SIG-M5 treated with dmso at 0.1 percent for 504 hours (cell line): ENCODE results near the gene SMTN.
"Not testable (repeated sequence)": the region's sequence is repeated elsewhere in the genome, so short reads cannot be mapped to it uniquely, and the experiment has no call there.

Experiments used
- DNase-seq: peaks from one replicate; lab custom pipeline; 2025; ENCODE audit not compliant: unreplicated experiment; lab: John Stamatoyannopoulos, UW

Gene SMTN

GRCh38 chr22:31080848-31081649 lies at the start of gene SMTN:
SMTN (plus strand) TSS chr22:31081318; CDS start chr22:31083259, 1,941 bp downstream.
- peak; percentile 78 for DNase-seq

- peak; percentile 25 for DNase-seq
Measured at GRCh38 chr22:31036671-31037550, 44.2 kb upstream of the SMTN start.

DNA sequence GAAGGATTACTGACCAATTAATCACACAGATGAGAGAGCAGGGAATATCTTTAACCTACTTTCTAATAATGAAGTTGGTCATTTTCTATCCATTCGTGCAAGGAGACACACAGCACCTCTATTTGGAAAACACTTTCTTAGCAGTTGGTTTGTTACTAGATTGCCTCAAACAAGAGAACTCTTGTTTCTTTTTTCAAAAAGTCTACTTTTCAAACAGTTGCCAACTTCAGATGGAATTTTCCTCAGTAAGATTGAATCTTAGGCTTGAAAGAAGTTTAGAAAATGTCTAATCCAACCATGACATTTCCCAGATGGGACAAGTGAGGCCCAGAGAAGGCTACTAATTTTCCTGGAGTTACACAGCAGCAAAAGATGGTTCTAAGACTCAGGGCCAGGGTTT lies 42.4 kb upstream of the SMTN start:
- no peak for DNase-seq

DNA sequence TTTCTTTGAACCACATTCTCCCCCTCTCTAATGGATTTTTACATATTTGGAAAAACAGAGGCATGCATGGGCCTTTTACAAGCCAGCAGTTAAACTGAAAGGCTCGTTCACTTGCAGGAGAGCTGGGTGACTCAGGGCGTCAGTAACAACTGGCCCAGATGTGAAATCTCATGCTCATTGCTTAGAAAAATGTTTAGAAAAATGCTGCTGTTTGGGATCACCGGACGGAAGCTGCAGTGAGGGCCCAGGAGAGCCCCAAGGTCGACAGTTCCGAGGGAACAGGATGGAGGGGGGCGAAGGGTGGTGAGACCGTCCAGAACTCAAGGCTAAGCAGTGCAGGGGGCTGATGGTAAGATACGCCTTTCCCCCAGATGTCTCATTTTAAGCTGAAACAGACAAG lies 41.7 kb upstream of the SMTN start:
- no peak for DNase-seq

GRCh38 chr22:31040542-31041398 lies 40.3 kb upstream of the SMTN start:
- no peak for DNase-seq

- no peak for DNase-seq
Measured at GRCh38 chr22:31044262-31044861, 36.8 kb upstream of the SMTN start.

- DNase-seq, result no peak
Measured at GRCh38 chr22:31045900-31046538, 35.1 kb upstream of the SMTN start.

- DNase-seq, result no peak
Measured at GRCh38 chr22:31046539-31047226, 34.4 kb upstream of the SMTN start.

DNA sequence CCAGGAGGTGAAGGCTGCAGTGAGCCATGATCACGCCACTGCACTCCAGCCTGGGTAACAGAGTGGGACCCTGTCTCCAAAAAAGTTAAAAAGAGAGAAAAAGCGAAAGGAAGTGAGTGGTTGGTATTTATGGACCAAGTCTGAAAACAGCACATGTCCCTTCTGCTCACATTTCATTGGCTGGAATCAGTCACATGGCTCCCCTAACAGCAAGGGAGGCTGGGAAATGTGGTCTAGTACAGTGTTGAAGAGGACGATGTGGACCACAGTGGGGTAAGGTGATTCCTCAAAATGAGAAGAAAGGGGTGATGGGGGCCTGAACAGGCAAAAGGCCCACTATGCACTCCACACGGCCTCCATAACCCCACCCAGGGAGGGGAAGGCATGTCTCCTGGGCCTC lies 32.5 kb upstream of the SMTN start:
- DNase-seq, result no peak

DNA sequence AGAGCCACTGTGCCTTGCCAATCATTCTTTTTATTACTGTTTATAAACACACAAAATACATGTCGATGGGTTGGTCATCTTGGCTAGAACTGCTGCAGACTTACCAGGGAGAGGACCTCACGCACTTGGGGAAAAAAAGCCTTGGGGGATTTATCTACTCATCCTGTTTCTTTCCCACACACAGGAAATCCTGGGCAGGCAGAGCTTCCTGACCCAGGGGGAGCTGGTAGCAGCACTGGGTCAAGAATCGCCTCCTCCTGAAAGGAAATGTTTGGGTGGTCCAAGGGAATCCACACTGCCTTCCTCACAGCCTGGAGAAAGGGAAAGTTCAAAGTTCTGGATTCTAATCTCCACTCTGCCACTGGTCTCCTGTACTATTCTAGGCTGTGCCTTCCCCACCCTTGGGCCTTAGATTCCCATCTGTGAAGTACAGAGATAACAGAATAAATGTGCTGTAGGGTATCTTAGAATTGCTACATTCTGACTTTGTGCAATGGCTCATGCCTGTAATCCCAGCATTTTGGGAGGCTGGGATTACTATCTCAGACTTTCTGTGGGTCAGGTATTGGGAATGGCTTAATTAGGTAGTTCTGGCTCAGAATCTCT lies 31.2 kb upstream of the SMTN start:
- DNase-seq, result no peak

DNA sequence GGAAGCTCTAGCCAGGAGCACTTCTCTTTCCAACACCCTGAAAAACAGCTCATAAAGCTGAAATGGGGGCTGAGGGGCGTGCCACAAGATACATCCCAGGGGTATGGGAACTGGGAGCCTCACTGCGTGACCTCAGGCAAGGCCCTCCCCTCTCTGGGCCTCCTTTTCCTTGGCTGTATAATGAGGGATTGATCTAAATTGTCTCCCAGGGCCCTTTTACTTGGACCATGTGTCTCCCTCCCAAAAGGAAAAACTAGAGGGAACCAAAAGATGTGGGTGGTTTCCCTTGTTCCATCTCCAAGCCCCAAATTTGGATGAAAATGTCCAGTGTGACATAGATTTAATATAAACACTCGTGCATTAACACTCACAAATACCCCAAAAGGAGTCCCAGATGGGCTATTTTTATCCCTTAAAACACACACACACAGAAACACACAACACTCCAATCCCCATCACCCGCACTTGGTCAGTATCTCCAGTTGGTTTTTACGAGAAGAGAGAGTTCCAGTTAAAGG lies 25.9 kb upstream of the SMTN start:
- DNase-seq, result no peak

DNA sequence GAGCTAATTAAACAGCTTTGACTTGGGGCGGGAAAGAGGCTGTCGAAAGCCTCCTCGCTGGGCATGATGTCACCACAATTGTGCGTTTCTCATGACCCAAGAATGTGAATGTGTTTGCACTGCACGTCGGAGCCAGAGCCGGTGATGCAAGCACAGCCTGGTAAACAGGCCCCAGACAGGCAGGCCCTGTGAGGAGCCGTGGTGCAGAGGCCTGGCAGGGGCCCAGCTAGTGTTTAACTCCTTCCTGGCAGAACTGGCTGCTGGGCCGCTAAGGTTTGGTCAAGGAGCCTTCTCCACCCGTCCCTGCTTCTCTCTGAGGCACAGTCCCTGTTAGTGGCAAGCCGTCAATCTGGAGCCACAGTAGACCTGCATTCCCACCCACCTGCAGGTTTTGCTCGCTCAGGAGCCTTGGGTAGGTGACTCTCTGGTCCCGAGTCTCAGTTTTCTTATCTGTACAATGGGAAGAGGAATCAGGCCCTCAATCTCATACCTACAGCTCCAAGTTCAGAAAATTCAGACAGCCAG lies 25.4 kb upstream of the SMTN start:
- DNase-seq, result peak; percentile 54

GRCh38 chr22:31056986-31057599 lies 24.0 kb upstream of the SMTN start:
- no peak for DNase-seq

GRCh38 chr22:31059663-31060062 lies 21.5 kb upstream of the SMTN start:
- DNase-seq, result not testable (repeated sequence)

DNA sequence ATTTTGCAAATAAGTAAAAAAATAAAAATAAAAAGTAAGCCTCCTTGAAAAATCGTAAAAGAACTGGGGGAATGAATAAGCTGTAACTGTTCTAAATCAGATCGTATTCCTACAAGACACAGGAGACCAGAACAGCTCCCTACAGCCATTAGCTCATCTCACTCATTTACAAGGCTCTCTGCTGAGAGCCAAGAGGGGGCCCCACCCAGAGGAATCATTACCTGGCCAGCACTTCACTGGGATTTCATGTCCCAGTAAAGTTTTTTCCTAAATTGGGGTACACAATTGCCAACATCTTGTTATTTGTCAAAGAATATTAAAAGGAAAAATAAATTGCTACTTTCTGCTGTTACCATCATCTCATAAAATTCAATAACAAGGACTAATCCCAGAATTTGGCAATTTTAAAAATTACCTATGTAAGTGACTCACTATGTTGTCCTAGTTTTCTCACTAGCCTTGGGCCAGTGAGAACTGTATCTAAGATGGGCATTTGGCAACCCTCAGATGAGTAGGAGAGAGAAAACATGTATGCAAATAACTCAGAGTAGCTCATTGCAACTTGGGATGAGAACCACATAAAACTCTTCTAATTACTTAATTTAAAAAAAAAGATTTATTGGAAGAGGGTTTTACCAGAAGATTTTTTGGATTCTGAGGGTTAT lies 18.4 kb upstream of the SMTN start:
- no peak for DNase-seq

- DNase-seq, result no peak
Measured at GRCh38 chr22:31064369-31064768, 16.7 kb upstream of the SMTN start.

DNA sequence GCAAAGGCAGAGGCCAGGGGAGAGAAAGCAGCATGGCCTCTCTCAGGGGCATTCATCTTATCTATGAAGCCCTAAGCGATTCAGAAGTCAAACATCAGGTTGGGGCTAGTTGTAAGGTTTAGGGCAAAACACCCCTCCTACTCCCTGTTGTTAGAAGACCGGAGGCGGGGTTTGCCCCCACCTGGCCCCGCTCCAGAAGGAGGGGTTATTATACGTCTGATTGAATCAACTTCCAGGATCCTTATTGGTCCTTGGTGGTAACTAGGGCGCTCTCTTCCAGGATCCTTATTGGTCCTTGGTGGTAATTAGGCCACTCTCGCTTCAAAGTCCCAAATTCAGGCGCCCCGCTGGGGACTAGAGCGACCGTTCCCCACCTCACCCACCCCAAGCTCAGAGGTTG lies 12.1 kb upstream of the SMTN start:
- DNase-seq, result no peak
